WERI-Rb-1 (cell line): ENCODE measurements around the gene PITRM1.

ENCODE experiments used
- DNase-seq: peaks from one replicate; pipeline ENCODE4 v3.0.0-alpha.2; 2020
- H3K27ac ChIP-seq: fragments of 250-450 bp; sonication (Bioruptor Pico); 2 replicates; pipeline ENCODE4 v1.5.1; 2020; ENCODE audit warnings: mild to moderate bottlenecking, moderate library complexity
- H3K27me3 ChIP-seq: fragments of 250-450 bp; sonication (Bioruptor Pico); 2 replicates; pipeline ENCODE4 v1.5.1; 2021; ENCODE audit warnings: mild to moderate bottlenecking, low read depth, moderate library complexity; ENCODE audit not compliant: insufficient read depth, severe bottlenecking
- H3K36me3 ChIP-seq: fragments of 250-450 bp; sonication (Bioruptor Pico); 2 replicates; pipeline ENCODE4 v1.5.1; 2020; ENCODE audit warnings: mild to moderate bottlenecking, moderate library complexity
- H3K4me3 ChIP-seq: 2 replicates; pipeline ENCODE4 v1.5.1; 2011; ENCODE audit warnings: low read depth, mild to moderate bottlenecking, control low read depth, low read length
- H3K9me3 ChIP-seq: fragments of 250-450 bp; sonication (Bioruptor Pico); 2 replicates; pipeline ENCODE4 v1.5.1; 2021; ENCODE audit warnings: mild to moderate bottlenecking, moderate library complexity; ENCODE audit not compliant: severe bottlenecking
- TF ChIP-seq, protein P1 (sequence below): IDR thresholded peaks from 2 replicates; pipeline ENCODE4 v1.5.1; 2011; ENCODE audit warnings: low read depth, mild to moderate bottlenecking, control low read depth, inconsistent platforms, low read length

PITRM1 gene

DNA sequence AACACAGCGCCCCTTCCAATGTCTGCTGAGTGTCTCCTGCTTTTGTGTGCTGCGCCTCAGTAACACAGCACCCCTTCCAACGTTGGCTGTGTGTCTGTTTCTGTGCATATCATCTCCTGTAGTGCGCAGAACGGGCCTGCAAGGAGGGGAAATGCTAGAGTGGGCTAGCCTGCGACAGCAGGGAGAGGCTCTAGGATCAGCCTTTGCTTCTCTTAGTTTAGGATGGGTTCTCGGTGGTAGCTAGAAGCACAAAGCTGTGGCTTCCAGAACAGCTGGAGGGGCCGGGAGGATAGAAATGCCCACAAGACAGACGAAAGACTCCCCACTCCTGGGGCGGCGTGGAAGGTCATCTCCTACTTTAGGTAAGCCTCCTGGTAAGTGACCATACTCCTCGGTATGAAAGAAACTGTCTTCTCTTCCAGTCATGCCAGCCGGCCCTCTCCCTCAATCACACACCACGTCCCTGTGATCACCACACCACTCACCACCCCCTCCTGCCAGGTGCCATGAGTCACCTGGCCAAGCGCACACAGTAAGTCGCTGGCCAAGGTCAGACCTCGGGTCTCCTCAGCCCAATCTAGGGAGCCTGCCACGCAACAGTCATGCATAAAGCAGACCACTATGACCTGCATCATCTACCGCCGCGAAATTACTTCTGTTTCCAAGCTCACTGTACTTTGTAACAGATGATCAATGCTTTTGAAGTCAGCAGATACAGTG, 4.8 kb downstream of the PITRM1 start:
- TF ChIP-seq, protein P1, sequence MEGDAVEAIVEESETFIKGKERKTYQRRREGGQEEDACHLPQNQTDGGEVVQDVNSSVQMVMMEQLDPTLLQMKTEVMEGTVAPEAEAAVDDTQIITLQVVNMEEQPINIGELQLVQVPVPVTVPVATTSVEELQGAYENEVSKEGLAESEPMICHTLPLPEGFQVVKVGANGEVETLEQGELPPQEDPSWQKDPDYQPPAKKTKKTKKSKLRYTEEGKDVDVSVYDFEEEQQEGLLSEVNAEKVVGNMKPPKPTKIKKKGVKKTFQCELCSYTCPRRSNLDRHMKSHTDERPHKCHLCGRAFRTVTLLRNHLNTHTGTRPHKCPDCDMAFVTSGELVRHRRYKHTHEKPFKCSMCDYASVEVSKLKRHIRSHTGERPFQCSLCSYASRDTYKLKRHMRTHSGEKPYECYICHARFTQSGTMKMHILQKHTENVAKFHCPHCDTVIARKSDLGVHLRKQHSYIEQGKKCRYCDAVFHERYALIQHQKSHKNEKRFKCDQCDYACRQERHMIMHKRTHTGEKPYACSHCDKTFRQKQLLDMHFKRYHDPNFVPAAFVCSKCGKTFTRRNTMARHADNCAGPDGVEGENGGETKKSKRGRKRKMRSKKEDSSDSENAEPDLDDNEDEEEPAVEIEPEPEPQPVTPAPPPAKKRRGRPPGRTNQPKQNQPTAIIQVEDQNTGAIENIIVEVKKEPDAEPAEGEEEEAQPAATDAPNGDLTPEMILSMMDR, result no peak
- Histone ChIP-seq H3K27ac (no peak overlapping the region), H3K9me3 (no peaks in the 10 kb centered on the region), H3K4me3 (no peak overlapping the region), H3K36me3 (peaks cover 16% of the 10 kb centered on the region), H3K27me3 (no peaks in the 10 kb centered on the region)
- DNase-seq, result no peak

DNA sequence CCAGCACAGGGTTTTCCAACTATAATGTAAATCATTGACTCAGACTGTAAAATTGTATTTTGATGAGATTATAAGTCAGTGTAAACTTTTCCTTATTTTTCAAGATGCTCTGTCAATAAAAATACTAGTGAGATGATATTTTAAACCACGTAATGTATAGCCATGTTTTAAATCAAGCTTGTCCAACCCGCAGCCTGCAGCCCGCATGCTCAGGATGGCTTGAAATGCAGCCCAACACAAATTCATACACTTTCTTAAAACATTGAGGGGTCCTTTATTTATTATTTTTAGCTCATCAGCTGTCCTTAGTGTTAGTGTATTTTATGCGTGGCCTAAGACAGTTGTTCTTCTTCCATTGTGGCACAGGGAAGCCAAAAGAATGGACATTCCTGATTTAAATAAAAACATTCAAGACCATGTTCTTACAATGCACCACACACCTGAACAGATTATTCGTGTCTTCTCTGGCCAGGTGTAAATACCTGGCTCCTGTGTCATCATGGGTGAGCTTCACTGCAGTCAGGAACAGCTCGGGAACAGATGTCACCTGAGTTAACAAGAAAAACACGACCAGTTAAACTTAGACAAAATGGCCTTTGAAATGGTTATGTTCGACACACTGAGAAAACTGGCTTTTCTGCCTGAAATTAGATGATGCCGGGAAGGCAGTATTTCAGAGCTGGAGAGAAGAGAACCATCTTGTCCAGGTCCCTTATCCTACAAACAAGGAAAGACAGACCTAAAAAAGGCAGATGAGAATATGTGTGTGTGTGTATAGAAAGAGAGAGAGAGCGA, 5.9 kb downstream of the PITRM1 start:
- TF ChIP-seq, protein P1, result no peak
- H3K36me3 ChIP-seq, result peaks cover 16% of the 10 kb centered on the region
- no peak for DNase-seq

DNA sequence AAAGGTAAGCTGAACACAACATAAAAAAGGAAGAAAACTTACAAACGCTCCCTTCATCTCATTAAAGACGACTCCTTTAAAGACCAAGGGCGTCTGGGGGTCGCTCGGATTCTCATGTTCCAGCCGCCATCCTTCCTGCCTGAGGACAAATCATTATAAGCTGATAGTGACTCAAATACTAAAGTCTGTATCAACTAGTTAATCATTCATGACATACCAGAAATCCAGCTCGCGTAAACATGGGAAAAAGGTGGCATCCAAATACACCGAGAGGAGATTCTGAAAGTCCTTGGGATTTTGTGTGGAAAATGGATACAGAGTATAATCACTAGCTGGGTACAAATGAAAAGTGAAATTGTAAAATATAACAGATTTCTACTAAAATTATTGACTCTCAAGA, 7.4 kb downstream of the PITRM1 start:
- no peaks in the 10 kb centered on the region for H3K27me3 ChIP-seq
- no peaks in the 10 kb centered on the region for H3K9me3 ChIP-seq
- peaks cover 16% of the 10 kb centered on the region for H3K36me3 ChIP-seq
- H3K27ac ChIP-seq, result no peak overlapping the region
- TF ChIP-seq, protein P1, result no peak
- no peak overlapping the region for H3K4me3 ChIP-seq
- no peak for DNase-seq

More for the DNA sequence above, 5.9 kb downstream of the PITRM1 start:
- no peak overlapping the region for H3K27ac ChIP-seq
- no peak overlapping the region for H3K4me3 ChIP-seq
- H3K27me3 ChIP-seq, result no peaks in the 10 kb centered on the region
- H3K9me3 ChIP-seq, result no peaks in the 10 kb centered on the region

- Histone ChIP-seq H3K27ac (no peak overlapping the region), H3K4me3 (no peak overlapping the region), H3K9me3 (no peaks in the 10 kb centered on the region), H3K27me3 (no peaks in the 10 kb centered on the region), H3K36me3 (peaks cover 11% of the 10 kb centered on the region)
- TF ChIP-seq, protein P1, result no peak
- DNase-seq, result no peak
Observed at GRCh38 chr10:3163879-3164278, 8.7 kb downstream of the PITRM1 start.

DNA sequence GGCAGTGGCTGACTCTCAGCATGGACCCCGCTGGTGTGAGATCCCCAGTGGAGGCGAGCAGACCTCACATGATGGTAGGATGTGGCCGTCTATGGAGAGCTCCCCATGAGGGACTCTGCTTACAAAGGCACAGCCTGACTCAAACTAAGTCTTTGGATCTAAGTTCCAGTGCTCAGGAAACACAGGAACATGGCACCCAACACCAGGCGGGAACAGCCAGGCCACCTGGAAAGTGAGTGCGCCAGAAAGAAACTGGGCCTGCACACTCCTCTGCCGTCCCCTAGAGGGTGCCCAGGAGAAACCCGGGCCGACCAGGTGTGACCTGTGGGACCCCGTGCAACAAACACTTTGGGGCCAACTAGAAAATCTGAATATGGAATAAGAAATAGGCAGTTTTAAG, 10.0 kb downstream of the PITRM1 start:
- DNase-seq, result no peak
- Histone ChIP-seq H3K4me3 (no peak overlapping the region), H3K27ac (no peak overlapping the region), H3K9me3 (no peaks in the 10 kb centered on the region), H3K36me3 (peaks cover 15% of the 10 kb centered on the region), H3K27me3 (no peaks in the 10 kb centered on the region)
- TF ChIP-seq, protein P1, result peak; percentile 10; the same call in 1 of the 2 replicates
